ENCODE results near the gene NARS2. TPM values are rescaled to one million over a fixed set of nuclear protein-coding genes. Genes with fewer than 3 reads are reported as not detected.
"Not testable (repeated sequence)": the region's sequence is repeated elsewhere in the genome, so short reads cannot be mapped to it uniquely, and the experiment has no call there.

NARS2 gene, protein sequence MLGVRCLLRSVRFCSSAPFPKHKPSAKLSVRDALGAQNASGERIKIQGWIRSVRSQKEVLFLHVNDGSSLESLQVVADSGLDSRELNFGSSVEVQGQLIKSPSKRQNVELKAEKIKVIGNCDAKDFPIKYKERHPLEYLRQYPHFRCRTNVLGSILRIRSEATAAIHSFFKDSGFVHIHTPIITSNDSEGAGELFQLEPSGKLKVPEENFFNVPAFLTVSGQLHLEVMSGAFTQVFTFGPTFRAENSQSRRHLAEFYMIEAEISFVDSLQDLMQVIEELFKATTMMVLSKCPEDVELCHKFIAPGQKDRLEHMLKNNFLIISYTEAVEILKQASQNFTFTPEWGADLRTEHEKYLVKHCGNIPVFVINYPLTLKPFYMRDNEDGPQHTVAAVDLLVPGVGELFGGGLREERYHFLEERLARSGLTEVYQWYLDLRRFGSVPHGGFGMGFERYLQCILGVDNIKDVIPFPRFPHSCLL
- total RNA-seq = 10 to 100 TPM; 27.5 to 29.6 TPM

DNA sequence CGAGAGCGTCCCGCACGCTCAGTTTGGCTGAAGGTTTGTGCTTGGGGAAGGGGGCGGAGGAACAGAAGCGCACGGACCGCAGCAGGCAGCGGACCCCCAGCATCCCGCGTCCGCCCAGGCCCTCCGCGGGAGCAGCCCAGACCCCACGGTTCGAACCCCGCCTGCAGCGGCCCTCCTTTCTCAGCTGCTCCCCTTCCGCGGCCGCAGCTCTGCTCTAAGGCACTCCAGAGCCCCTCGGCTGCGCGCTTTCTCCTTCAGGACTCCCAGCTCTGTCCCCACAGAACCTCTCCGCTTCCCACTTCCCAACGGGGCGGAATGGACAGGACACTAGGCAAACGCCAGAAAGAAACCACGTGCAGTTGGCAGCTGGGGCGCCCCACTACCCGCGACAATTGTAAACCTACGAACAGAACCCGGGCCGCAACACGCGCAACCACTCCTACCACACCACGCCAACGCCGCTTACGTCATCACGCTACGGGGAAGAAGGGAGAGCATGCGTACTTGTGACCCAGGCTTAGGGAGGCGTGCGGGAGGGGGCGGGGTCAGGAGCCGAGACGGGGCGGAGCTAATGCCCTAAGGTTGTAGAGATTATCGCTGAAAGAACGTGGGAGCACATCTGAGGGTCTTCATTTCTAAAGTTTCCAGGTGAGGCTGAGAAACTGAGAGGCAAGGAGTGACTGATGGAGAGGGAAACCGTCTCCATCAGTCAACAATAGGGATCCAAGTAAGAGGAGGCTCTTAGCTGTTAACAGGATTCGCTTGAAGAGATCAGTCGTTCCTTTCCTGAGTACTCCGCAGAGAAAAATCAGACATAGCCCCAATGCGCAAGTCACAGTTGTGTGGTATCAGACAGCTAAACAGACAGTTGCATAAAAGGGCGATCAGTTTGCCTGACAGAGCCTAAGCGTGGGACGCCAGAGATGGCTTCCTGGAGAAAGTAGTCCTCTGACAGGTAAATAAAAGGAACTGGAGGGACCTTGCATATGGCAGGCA, at the start of gene NARS2:
NARS2 (minus strand) TSS at position 479 of the 996 bp plus-strand sequence; CDS start at position 103, 376 bp downstream.
- ChIA-PET POLR2A (interaction anchor here (0.5 to 1.4 kb wide), 3 partner anchors 10 to 157 kb away, joined by 4 to 7 read pairs (median 6); partner anchors contain the start of gene GAB2), CTCF (interaction anchor here (1.9 to 2.3 kb wide), 2 partner anchors 10 to 12 kb away, joined by 4 to 12 read pairs; no protein-coding TSS in a partner anchor)

DNA sequence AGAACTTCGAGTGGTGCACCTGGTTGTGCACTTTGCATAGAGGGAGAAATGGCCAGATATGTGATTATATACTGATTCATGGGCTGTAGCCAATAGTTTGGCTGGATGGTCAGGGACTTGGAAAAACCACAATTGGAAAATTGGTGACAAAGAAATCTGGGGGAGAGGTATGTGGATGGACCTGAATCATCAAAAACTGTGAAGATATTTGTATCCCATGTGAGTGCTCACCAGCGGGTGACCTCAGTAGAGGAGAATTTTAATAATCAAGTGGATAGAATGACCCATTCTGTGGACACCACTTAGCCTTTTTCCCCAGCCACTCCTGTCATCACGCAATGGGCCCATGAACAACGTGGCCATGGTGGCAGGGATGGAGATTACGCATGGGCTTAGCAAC, 48.0 kb upstream of the NARS2 start:
- ChIA-PET POLR2A (no interaction called here), CTCF (no interaction called here)

DNA sequence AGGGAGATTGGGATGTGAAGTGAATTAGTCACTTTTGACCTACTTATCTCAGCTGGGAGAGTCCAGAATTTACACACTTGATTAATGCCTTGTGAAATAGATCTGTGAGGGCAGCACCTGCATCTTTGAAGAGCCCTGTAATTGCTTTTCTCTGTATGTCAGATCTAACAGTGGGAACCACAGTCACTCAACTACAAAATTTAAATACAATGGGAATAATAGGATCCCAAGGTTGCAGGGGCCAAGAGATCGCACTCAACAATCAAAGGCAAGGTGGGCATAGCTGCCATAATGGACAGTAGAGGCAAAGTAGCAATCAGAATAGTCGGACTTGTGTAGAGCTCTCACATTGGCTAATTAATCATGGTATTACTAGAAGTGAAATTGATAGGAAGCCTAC, 45.5 kb upstream of the NARS2 start:
- POLR2A ChIA-PET = no interaction called here
- CTCF ChIA-PET = no interaction called here

GRCh38 chr11:78615724-78616123, 41.1 kb upstream of the NARS2 start:
- ChIA-PET CTCF (no interaction called here), POLR2A (no interaction called here)

GRCh38 chr11:78613378-78613813, 38.7 kb upstream of the NARS2 start:
- ChIA-PET CTCF (no interaction called here), POLR2A (no interaction called here)

DNA sequence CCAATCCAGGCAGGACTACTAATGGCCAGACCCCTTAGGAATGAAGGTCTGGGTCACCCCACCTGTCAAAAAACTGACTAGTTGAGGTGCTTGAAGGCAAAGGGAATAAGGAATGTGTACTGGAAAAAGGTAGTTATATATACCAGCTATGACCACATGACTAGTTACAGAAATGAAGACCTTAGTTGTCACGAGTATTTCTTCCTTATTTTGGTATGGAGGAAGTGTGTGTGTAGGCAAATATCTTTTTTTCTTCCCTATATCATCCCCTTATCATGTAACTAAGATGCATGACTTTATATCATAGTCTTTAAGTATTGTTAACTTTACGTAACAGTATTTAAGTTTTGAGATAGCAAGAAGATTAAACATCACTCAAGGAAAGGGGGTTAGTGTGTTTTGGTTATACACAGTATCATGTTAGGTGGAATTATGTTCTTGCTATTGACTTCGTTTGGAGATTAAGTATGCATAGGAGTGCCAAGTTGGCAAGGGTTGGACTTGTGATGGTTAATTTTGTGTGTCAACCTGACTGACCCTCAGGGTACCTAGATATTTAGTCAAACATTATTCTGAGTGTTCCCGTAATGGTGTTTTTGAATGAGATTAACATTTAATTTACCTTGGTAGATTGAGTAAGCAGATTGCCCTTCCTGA, 38.2 kb upstream of the NARS2 start:
- ChIA-PET CTCF (no interaction called here), POLR2A (no interaction called here)

- CTCF ChIA-PET, POLR2A ChIA-PET: not testable (repeated sequence)
These were observed 34.7 kb upstream of the NARS2 start for GRCh38 chr11:78609321-78609720.

GRCh38 chr11:78607696-78608095, 33.0 kb upstream of the NARS2 start:
- ChIA-PET POLR2A (no interaction called here), CTCF (no interaction called here)

- CTCF ChIA-PET = no interaction called here
- POLR2A ChIA-PET = no interaction called here
These were observed 32.0 kb upstream of the NARS2 start for GRCh38 chr11:78606667-78607066.

GRCh38 chr11:78605296-78605695, 30.6 kb upstream of the NARS2 start:
- CTCF ChIA-PET = no interaction called here
- POLR2A ChIA-PET = no interaction called here

- ChIA-PET CTCF (no interaction called here), POLR2A (no interaction called here)
These were observed 29.1 kb upstream of the NARS2 start for GRCh38 chr11:78603792-78604191.

DNA sequence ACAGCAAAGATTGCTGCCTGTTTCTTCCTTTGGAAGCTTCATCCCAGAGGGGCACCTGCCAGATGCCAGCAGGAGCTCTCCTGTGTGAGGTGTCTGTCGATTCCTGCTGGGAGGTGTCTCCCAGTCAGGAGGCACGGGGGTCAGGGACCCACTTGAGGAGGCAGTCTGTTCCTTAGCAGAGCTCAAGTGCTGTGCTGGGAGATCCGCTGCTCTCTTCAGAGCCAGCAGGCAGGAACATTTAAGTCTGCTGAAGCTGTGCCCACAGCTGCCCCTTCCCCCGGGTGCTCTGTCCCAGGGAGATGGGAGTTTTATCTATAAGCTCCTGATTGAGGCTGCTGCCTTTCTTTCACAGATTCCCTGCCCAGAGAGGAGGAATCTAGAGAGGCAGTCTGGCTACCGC, 28.1 kb upstream of the NARS2 start:
- POLR2A ChIA-PET, CTCF ChIA-PET: not testable (repeated sequence)

DNA sequence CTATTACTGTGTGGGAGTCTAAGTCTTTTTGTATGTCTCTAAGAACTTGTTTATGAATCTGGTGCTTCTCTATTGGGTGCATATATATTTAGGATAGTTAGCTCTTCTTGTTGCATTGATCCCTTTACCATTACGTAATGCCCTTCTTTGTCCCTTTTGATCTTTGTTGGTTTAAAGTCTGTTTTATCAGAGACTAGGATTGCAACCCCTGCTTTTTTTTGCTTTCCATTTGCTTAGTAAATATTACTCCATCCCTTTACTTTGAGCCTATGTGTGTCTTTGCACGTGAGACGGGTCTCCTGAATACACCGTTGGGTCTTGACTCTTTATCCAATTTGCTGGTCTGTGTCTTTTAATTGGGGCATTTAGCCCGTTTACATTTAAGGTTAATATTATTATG, 26.4 kb upstream of the NARS2 start:
- POLR2A ChIA-PET, CTCF ChIA-PET: not testable (repeated sequence)

DNA sequence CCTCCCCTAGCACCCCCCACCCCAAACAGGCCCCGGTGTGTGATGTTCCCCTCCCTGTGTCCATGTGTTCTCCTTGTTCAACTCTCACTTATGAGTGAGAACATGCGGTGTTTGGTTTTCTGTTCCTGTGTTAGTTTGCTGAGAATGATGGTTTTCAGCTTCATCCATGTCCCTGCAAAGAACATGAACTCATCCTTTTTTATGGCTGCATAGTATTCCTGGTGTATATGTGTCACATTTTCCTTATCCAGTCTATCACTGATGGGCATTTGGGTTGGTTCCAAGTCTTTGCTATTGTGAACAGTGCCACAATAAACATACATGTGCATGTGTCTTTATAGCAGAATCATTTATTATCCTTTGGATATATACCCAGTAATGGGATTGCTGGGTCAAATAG, 22.9 kb upstream of the NARS2 start:
- CTCF ChIA-PET, POLR2A ChIA-PET: not testable (repeated sequence)

DNA sequence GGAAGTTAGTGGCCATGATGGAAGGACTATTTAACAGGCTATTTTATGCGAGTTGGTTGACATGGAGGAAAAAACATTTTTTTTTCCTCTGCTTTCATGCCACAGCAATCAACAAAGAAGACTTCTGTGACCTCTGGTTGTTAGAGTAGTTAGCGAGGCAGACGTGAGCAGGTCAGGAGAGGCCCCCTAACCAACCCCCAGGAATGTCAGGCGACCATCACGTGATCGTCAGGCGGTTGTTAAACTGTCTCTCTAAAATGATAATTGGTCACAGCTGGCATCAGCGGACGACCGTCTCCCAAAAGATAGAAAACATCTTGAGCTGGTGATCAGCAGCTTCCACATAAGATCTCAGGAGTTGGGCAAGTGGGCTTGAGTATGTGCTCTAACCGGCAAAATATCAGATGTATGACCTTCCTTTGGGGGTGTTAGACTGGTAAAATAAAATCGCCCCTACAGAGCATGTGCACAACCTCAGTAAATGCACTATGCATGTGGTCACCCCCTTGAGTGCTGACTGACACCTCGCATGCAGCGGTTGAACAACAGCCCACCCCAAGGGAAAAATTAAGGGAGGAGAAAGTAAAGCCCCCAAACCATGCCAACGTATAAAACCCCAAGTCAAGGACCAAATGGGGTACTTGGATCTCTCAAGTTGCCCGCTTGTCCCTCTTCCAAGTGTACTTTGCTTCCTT, 20.9 kb upstream of the NARS2 start:
- ChIA-PET CTCF (no interaction called here), POLR2A (no interaction called here)

DNA sequence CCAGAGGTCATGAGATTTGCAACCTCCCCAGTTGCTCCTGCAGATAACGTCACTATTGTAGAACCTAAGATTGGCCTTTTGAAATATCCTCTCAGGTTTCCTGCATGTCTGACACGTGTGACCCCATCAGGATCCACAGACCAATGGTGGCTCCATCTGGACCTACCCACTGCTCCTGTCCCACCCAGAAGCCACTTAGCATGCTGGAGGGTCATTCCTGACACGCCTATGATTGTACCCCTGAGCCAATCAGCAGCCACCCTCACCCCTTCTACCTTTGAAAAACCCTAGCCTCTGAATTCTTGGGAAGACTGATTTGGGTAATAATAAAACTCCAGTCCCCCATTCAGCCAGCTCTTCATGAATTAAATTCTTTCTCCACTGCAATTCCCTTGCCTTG, 20.1 kb upstream of the NARS2 start:
- POLR2A ChIA-PET = no interaction called here
- CTCF ChIA-PET = no interaction called here

DNA sequence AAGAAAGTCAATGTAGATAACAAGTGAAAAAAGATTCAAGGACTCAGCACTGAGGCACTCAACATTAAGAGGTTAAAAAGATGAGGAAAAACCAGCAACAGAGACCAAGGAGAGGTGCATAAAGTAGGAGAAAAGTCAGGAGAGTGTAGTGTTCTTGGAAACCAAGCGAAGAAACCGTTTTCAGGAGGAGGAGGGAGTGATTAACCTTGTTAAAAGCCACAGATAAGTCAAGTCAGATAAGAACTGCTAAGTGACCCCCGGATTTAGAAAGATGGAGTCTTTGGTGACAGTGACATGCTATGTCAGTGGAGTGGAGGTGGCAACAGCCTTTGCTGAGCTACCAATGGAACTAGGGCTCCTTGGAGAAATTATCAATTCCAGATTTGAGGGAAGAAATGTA, 13.9 kb upstream of the NARS2 start:
- CTCF ChIA-PET = no interaction called here

DNA sequence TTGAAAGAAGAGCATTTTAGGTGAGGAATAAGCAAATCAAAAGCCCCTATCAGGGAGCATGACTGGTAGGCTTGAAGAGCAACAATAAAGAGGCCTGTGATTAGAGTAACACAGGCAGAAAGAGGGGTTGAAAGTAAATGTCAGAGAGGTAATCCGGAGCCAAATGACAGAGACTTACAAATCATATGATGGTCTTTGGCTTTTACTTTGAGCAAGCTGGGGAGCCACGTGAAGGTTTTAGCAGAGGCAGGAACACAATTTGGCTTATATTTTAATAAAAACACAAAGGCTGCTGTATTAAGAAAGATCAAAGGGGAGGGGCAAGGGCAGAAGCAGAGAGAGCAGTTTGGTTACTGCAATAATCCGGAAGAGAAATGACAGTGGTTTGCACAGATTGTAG, 12.8 kb upstream of the NARS2 start:
- ChIA-PET POLR2A (no interaction called here), CTCF (interaction anchor here (1.2 kb wide), 1 partner anchor 12 kb away, joined by 4 read pairs; the partner anchor contains the start of gene NARS2)

More for the DNA sequence above, 13.9 kb upstream of the NARS2 start:
- POLR2A ChIA-PET = no interaction called here

GRCh38 chr11:78586452-78587046, 11.9 kb upstream of the NARS2 start:
- ChIA-PET POLR2A (no interaction called here), CTCF (interaction anchor here (1.1 to 1.2 kb wide), 2 partner anchors 11 to 14 kb away, joined by 3 to 4 read pairs; partner anchors contain the start of gene NARS2)

All from activated CD8-positive, alpha-beta memory T cell treated with anti-CD3 and anti-CD28 coated beads for 36 hours (primary cell).